Ovary (tissue), 3 donors: ENCODE data around the gene PTPN18.

Experiments used
- CTCF ChIP-seq, 3 donors: fragments of 450-650 bp in 2 of 3; fragments of 200-600 bp in 1 of 3; IDR thresholded peaks; one replicate each; pipeline versions ENCODE4 v1.5.1 to v1.8.0; 2016 to 2022; ENCODE audit warnings: antibody characterized with exemption in 3 of 3, mild to moderate bottlenecking in 1 of 3
- EP300 ChIP-seq: sonication (generic); formaldehyde crosslinking; IDR thresholded peaks from one replicate; pipeline ENCODE4 v1.6.1; 2017; ENCODE audit warnings: antibody characterized with exemption
- POLR2A ChIP-seq: fragments of 450-650 bp; IDR thresholded peaks from one replicate; pipeline ENCODE4 v1.6.1; 2017; ENCODE audit warnings: antibody characterized with exemption, mild to moderate bottlenecking, moderate library complexity
- donor health status: DM: no; HTN: no; CAD: no.

GRCh38 chr2:130382313-130382917 lies 26.6 kb downstream of the PTPN18 start:
- no peak for TF ChIP-seq CTCF (IDR thresholded peaks at IDR 0.05)
- TF ChIP-seq POLR2A = no peak
- TF ChIP-seq EP300 = no peak
